ENCODE data around the gene CAPZA2. TPM values are rescaled to one million over a fixed set of nuclear protein-coding genes. Genes with fewer than 3 reads are reported as not detected.
"Not testable (repeated sequence)": the region's sequence is repeated elsewhere in the genome, so short reads cannot be mapped to it uniquely, and the experiment has no call there.

CAPZA2 gene
- total RNA-seq, 1 donor: 57.4 TPM

DNA sequence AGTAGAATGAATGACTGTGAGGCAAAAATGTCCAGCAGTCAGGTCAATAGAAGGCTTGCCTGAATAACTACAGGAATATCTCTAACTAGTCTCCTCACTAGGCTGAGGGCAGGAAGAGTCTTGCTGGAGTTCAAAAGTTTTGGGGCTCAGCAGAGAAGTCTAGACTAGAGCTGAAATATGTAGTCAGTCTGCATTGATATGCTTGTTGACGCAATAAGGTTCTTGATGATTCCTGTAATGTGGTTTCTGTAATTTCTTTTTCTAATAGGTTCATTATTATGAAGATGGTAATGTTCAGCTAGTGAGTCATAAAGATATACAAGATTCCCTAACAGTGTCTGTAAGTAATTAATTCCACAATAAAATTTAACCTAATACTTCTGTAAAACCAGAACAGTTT is 49.4 kb downstream of the CAPZA2 start:
- no peak for DNase-seq (ENCODE audit: low read depth in 2 of 3, low spot score in 2 of 3)

DNA sequence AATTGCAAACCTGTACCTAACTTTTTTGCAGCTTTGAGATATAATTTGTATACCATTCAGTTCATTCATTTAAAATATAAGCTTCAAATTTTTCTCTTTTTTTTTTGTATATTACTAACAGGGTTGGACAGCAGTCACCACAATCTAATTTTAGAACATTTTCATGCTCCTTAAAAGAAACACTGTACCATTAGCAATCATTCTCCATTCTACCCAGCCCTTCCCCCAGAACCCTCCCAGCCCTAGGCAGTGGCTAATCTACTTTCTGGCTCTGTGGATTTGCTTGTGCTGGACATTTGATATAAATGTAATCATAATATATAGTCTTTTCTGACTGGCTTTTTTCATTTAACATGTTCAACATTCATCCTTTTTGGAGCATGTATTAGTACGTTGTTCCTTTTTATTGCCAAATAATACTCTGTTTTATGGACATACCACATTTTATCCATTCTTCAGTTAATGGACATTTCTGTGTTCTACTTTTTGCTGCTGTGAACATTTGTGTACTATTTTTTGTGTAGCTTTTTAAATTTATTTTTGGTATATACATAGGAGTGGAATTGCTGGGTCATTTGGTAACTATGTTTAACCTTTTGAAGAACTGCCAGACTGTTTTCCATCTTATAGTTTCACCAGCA is 50.0 kb downstream of the CAPZA2 start:
- DNase-seq (ENCODE audit: low read depth in 2 of 3, low spot score in 2 of 3): no peak

DNA sequence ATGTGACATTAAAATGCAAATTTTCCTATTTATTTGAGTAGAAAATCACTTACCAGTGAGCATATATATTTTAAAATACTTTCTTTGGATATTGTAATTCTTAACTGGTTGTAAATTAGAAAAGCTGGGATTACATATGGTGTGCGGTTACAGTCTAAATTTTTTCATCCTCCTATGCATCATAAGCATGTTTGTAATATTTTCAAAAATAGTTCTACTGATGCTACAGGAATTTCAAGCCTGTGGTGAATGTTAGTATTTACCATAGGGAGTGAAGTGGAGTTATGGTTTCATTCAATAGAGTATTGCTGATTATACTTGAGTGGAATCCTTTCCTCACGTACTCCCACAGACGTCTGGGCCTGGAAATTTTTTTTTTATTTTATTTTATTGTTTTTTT is 56.3 kb downstream of the CAPZA2 start:
- DNase-seq (ENCODE audit: low read depth in 2 of 3, low spot score in 2 of 3): no peak

DNA sequence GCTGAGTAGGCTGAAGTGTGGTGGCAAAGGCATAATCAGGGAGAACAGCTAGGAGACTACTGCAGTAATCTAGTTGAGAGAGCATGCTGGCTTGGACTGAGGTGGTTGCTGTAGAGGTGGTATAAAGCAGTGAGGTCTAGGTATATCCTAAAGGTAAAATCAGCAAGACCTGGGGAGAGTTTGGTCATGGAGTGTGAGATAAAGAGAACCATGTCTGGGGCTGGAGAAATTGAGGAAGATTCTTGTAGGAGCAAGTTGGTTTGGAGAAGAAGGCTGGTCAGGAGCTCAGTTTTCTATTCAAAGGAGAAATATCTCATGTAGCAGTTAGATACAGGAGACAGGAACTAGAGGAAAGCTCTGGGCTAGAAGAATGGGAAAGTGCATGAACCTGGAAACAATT is 58.0 kb downstream of the CAPZA2 start:
- no peak for DNase-seq (ENCODE audit: low read depth in 2 of 3, low spot score in 2 of 3)

DNA sequence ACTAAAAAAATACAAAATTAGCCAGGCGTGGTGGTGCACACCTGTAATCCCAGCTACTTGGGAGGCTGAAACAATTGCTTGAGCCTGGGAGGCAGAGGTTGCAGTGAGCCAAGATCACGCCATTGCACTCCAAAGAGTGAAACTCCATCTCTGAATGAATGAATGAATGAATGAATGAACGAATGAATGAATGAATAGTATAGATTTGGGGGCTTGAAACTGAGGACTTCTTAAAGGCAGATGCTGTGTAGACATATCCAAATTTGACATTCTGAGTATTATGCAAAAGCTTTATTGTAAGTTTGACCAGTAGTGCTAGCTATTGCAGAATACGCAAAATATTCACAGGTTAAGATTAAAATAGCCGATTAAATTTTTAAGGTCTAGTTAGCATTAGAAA is 60.2 kb downstream of the CAPZA2 start:
- DNase-seq (ENCODE audit: low read depth in 2 of 3, low spot score in 2 of 3): no peak

DNA sequence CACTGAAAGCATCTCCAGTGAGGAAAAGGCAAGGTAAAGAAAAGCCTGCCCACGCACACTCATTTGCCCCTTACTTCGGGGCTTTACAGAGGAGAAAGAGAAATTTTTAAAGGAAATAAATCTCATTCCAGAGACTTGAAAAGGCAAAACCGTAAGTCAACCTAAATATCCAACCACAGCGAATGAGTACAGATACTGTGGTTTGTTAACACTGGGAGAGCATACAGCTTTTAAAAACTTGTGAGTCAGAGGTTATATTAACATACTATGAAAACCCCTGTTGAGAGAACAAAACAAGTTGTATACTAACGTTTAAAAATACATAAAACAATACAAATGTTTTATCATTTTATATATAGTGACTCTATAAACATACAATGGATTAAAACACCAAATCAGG is 62.4 kb downstream of the CAPZA2 start:
- no peak for DNase-seq (ENCODE audit: low read depth in 2 of 3, low spot score in 2 of 3)

DNA sequence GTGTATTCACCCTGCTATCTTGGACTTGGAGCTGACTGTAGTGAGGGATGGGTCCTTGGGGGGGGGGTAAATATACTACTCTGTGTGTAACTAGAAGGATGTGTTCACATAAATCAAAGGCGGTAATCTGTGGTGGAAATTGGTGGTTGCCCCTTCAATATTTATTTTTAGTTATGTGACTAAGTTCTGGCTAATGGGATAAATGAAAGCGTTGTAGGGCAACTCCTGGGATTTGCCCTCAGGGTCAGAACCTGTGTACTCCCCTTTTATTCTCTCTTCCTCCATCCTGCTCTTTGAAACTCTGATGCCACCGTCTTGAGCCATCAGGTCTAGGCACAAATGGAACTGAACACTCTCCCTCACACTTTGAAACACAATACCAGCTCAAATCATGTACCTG is 66.6 kb downstream of the CAPZA2 start:
- no peak for DNase-seq (ENCODE audit: low read depth in 2 of 3, low spot score in 2 of 3)

DNA sequence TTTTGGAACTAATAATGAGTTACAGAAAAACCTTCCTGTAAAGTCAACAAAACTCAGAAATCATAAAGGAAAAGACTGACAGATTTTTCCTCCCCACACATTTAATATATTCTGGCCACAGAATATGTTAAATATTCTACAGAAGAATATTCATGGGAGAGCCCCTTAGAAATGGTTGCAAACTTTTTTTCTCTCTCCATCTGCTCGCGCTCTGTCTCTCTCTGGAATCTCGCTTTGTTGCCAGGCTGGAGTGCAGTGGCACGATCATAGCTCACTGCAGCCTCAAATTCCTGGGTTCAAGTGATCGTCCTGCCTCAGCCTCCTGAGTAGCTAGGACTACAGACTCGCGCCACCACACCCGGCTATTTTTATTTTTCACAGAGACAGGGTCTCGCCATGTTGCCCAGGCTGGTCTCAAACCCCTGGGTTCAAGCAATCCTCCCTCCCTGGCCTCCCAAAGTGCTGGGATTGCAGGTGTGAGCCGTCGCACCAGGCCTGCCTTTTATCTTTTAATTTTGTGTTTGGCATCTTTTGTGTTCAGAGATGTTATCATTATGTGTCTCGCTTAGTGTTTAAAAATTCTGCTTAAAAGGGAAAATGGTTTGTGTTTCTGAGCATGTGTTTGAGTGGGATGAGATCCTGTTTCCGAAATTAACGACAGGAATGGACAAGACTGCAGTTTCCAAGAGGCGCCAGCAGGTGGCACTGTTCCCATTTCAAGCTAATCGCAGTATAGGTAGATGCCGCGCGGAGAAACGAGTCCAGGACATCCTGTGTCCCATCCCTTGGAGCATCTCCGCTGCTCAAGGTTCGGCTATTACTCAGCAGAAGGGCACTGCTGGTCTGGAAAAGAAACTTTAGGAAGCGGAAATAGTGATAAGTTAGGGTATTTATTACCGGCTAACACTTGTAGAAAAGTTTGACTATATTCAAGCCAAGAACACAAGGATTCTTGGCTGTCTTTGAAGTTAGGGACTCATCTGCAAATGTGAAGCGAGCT is 67.8 kb downstream of the CAPZA2 start:
- peak; percentile 56 to 71 (median 59) for DNase-seq (ENCODE audit: low read depth in 2 of 3, low spot score in 2 of 3)

DNA sequence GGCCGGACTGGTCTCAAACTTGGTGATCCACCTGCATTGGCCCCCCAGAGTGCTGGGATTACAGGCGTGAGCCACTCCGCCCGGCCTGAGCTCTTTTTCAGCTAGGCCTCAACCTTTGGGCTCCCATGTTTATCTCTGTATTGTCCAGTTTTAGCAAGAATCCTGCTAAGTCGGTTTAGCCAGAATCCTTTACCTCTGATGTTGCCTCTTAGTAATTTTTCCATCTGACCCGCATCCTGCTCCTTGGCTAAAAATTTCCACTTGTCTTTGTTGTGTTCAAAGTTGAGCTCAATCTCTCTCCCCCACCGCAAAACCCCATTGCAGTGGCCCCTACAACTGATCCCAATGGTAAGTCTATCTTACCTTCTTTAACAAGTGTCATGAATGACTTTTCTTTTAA is 70.2 kb downstream of the CAPZA2 start:
- DNase-seq (ENCODE audit: low read depth in 2 of 3, low spot score in 2 of 3): no peak

DNA sequence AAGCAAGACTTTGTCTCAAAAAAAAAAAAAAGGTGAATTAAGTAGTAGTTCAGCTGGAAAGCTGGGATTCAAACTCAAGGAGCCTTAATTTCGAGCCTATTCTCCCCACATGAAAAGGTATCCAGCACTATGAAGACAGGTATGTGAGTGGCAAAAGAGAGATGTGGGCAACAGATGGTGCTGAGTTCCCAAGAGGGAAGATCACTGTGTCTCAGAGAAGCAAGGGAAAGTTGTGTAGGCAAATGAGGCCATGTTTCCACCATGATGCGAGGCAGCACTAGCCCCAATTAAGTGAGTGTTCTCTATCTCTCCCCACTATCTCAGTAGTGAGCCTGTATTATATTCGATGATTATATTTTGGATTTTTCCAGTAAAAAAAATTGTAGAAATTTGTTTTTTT is 71.1 kb downstream of the CAPZA2 start:
- no peak for DNase-seq (ENCODE audit: low read depth in 2 of 3, low spot score in 2 of 3)

DNA sequence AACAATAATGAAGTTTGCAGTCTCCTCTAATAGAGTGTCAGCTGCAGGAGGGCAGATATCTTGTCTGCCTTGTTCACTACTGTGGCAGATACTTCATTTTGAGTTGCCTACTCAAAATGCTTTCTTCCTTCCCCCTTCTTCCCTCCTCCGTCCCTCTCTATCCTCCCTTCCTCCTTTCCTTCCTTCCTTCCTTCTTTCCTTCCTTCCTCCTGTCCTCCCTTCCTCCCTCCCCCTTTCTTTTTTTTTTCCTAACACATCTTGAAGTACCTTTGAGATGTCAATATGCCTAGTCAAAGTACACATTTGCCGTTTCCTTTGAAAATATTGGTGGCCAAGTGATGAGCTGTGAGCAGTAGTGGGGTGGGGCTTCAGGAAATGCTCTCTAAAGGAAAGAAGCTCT is 72.2 kb downstream of the CAPZA2 start:
- no peak for DNase-seq (ENCODE audit: low read depth in 2 of 3, low spot score in 2 of 3)

DNA sequence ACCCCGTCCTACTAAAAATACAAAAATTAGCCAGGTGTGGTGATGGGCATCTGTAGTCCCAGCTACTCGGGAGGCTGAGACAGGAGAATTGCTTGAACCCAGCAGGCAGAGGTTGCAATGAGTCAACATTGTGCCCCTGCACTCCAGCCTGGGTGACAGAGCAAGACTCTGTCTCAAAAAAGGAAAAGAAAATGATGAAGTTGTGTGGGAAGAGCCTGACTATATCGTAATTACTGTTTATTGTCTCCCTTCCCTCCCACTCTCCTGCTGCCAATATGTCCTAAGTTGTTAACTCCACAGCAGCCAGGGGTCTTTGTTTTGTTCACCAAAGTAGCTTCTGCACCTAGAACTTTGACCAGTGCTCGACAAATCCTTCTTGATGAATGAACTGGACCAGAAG is 74.5 kb downstream of the CAPZA2 start:
- DNase-seq (ENCODE audit: low read depth in 2 of 3, low spot score in 2 of 3): not testable (repeated sequence)

DNA sequence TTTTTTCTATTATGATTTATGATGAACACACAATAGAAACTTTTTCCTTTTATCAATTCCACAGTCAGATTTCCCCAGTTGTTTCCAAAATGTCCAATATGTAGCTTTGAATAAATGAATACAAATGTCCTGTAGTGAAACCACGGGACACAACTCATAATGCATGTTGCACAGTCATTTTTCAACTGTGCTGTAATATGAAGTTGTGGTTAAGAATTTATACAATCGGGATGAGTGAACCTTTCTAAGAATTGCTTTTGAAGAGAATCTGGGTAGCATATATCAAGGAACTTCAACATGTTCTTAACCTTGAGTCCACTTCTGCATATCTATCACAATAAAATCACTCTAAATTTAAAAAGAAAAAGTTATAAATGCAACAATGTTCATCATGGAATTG is 76.3 kb downstream of the CAPZA2 start:
- no peak for DNase-seq (ENCODE audit: low read depth in 2 of 3, low spot score in 2 of 3)

DNA sequence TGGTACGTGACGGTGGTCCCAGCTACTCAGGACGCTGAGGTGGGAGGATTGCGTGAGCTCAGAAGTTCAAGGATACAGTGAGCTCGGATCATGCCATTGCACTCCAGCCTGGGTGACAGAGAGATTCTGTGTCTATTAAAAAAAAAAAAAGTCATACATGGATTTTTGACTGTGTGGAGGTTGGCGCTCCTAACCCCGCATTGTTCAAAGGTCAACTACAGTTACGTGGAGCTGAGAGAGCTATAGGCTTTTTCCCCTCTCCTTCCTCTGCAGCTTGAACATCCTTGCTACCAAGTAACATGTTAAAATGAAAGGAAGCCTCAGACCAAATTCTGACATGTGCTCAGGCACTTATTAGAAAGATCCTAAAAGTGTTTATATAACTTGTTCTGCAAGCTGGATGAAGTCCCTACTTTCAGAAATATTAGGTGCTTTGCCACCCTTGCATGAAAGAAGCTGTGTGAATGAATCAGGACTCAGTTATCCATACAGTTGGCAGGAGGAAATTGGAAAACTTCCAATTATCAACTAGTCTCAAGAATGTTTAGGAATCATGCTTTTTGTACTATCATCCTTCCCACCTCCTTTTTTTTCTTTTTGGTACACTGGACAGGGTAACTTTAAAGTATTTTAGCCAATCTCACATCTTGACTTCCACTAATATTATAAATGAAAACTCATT is 78.4 kb downstream of the CAPZA2 start:
- DNase-seq (ENCODE audit: low read depth in 2 of 3, low spot score in 2 of 3): no peak

DNA sequence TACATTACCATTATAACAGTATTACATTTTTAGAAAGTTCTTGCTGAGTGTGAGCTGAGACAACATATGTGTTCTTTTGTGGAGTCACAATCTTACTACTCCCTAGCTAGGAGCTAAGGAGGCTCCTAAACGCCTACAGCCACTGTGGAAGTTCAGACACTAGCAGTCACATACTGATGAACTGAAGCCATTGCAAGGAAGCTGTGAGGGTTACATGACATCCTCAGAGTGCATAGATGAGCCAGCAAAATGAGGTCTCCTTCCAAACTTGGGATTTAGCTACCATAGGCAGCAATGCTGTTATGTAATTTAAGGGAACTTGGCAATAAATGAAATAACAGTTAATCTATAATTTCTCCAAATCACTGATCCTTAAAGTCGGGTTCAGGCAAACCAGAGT is 80.1 kb downstream of the CAPZA2 start:
- no peak for DNase-seq (ENCODE audit: low read depth in 2 of 3, low spot score in 2 of 3)

DNA sequence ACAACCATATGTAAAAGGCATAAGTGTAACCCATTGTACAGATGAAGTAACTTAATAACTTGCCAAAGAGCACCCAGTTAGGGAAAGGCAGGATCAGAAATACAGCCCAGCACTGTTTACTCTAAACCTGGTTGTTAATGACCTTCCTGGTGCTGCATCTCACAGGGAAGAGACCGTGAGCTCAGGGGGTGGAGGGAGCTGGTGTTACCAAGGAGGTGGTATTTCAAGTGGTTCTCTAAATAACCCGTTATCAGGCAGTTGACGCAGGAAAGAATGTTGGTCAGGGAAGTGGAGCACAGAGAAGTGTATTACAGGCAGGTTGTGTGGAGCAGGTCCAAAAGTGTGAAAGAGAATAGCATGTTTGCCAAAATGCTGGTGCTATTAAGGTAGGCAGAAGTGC is 86.5 kb downstream of the CAPZA2 start:
- peak in 1 of 3 donors; percentile 40 for DNase-seq (ENCODE audit: low read depth in 2 of 3, low spot score in 2 of 3)

DNA sequence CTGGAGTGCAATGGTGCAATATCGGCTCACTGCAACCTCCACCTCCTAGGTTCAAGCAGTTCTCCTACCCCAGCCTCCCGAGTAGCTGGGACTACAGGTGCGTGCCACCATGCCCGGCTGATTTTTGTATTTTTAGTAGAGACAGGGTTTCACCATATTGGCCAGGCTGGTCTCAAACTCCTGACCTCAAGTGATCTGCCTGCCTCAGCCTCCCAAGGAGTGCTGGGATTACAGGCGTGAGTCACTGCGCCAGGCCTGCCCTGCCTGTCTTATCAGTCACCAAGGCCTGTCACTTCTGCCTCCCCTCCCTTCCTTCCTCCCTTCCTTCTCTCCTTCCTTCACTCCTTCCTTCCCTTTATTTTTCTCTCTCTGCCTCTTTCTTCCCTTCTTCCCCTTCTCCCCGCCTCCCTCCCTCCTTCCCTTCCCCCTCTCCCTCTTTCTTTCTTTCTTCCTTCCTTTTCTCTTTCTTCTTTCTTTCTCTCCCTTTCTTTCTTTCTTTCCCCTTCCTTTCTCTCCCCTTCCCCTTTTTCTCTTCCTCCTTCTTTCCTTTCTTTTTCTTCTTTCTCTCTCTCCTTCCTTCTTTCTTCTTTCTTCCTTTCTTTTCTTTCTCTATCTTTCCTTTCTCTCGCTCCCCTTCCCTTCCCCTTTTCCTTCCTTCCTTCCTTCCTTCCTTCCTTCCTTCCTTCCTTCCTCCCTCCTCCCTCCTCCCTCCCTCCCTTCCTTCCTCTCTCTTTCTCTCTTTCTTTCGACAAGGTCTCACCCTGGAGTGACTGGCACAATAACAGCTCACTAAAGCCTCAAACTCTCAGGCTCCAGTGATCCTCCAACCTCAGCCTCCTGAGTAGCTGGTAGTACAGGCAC is 87.8 kb downstream of the CAPZA2 start:
- peak in 1 of 3 donors; percentile 43 for DNase-seq (ENCODE audit: low read depth in 2 of 3, low spot score in 2 of 3)

DNA sequence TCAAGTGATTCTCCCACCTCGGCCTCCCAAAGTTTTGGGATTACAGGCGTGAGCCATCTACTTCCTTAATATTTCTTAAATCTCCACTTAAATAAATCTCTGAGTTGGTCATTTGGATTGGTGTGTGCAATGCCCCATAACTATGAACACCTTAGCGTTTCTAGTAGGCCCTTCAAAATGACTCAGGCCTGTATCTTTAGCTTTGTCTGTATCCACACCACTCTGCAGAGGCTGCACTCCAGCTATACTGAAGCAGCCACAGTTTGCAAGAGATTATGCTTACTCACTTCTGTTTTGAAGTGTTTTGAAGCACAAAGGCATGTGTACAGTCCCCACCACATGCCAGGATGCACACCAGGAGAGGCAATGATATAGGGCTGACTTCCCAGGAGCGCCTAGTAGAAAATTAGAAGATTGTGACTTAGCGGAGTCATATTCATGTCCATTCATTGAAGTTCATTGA is 88.5 kb downstream of the CAPZA2 start:
- DNase-seq (ENCODE audit: low read depth in 2 of 3, low spot score in 2 of 3): peak in 1 of 3 donors; percentile 59

DNA sequence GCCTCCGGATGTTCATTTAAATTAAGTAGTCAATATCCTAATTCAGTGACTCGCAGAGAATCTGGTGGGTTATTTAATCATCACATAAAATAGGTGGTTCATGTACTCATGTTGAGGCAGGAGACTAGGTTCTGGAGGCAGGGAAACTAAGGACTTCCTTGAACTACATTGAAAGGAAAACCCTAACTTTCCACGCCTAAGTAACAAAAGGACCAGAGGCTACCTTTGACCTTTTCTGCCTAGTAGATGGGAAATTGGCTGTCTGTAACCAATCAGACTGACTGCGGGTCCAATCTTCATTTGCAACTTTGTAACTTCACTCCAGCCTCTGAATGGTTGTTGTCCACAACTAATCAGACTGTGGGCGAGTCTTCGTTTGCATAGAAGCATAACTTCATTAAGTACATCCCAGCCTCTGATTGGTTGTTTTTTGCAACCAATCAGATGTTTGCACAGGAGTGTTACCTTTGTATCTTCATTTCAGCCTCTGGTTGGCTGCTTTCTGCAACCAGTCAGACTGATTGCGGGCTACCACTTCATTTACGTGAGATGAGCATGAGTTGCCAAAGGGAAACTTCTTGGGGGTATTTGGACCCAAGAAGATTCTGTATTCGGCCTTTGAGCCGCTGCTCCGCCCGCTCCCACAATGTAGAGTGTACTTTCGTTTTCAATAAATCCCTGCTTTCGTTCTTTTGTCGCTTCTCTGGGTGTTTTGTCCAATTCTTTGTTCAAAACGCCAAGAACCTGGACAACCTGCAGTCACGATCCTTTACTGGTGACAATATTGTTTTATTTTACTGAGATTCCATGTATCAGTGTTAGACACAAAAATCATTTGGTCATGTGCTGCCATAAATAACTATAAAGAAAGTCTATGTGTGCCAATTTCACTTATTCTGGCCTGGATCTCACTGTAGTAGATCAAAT is 89.2 kb downstream of the CAPZA2 start:
- DNase-seq (ENCODE audit: low read depth in 2 of 3, low spot score in 2 of 3): no peak
